B cell (primary cell): ENCODE measurements around the gene HHIPL1. TPM values are rescaled to one million over a fixed set of nuclear protein-coding genes. Genes with fewer than 3 reads are reported as not detected.

Source experiments
- ATAC-seq: fragments of 200-7000 bp; cut with Tn5 transposase; one replicate; pipeline ENCODE4 v1.10.0; 2021; ENCODE audit warnings: low read depth, mild to moderate bottlenecking, moderate number of reproducible peaks, moderate library complexity
- CTCF ChIA-PET: fragments of 350-600 bp; sonication (Branson Sonifier 250); formaldehyde crosslinking; loops from one replicate; lab custom pipeline; 2021; ENCODE audit warnings: antibody characterized with exemption, inconsistent platforms; lab: Charles Lee
- POLR2A ChIA-PET: fragments of 350-600 bp; sonication (Branson Sonifier 250); formaldehyde crosslinking; loops from one replicate; lab custom pipeline; 2021; ENCODE audit warnings: antibody characterized with exemption; lab: Charles Lee
- DNase-seq: peaks from one replicate; pipeline ENCODE4 v3.0.0; 2013
- H2AFZ ChIP-seq: 2 replicates; pipeline ENCODE4 v1.6.1; 2012; ENCODE audit warnings: mild to moderate bottlenecking, low read depth, low read length; ENCODE audit not compliant: insufficient read depth, poor library complexity, severe bottlenecking
- H3K27ac ChIP-seq, 2 donors: 1 replicate in 1 of 2; 2 replicates in 1 of 2; pipeline ENCODE4 v1.5.1; 2012 to 2013; ENCODE audit warnings: low read length in 2 of 2, mild to moderate bottlenecking in 2 of 2, moderate library complexity in 1 of 2
- H3K27me3 ChIP-seq, 4 experiments: fragments of 200-600 bp in 1 of 4; sonication (generic) in 1 of 4; replicated peaks in 1 of 4; 1 replicate in 2 of 4; 2 replicates in 2 of 4; pipeline versions ENCODE4 v1.6.1 to v1.7.0; 2013 to 2016; ENCODE audit warnings: low read length in 3 of 4, mild to moderate bottlenecking in 2 of 4, mixed read lengths in 1 of 4, moderate library complexity in 1 of 4; ENCODE audit not compliant: insufficient read depth in 4 of 4, control insufficient read depth in 3 of 4; ENCODE audit errors: control extremely low read depth in 1 of 4
- H3K36me3 ChIP-seq, 2 experiments: replicated peaks in 1 of 2; 1 replicate in 1 of 2; 2 replicates in 1 of 2; pipeline versions ENCODE4 v1.6.1 to v1.7.1; 2013; ENCODE audit warnings: low read length in 1 of 2; ENCODE audit not compliant: insufficient read depth in 2 of 2, control insufficient read depth in 1 of 2; ENCODE audit errors: control extremely low read depth in 1 of 2, extremely low read depth in 1 of 2
- H3K4me1 ChIP-seq, 2 donors: fragments of 200-600 bp in 1 of 2; sonication (generic) in 1 of 2; 1 replicate in 1 of 2; 2 replicates in 1 of 2; pipeline versions ENCODE4 v1.5.1 to v1.6.1; 2013 to 2017; ENCODE audit warnings: low read length in 2 of 2; ENCODE audit not compliant: control insufficient read depth in 2 of 2, insufficient read depth in 2 of 2
- H3K4me2 ChIP-seq: replicated peaks from 2 replicates; pipeline ENCODE3; 2012; ENCODE audit warnings: mild to moderate bottlenecking, low read depth, low read length; ENCODE audit not compliant: poor library complexity, severe bottlenecking
- H3K4me3 ChIP-seq, 5 experiments: fragments of 200-600 bp in 1 of 5; sonication (generic) in 1 of 5; 1 replicate in 3 of 5; 2 replicates in 2 of 5; pipeline versions ENCODE4 v1.5.1 to v1.7.0; 2011 to 2016; ENCODE audit warnings: low read length in 4 of 5, mild to moderate bottlenecking in 4 of 5, low read depth in 2 of 5, control low read depth in 1 of 5, moderate library complexity in 1 of 5; ENCODE audit not compliant: insufficient read depth in 1 of 5; ENCODE audit errors: control extremely low read depth in 1 of 5, extremely low read depth in 1 of 5
- H3K79me2 ChIP-seq: fragments of 200-600 bp; sonication (generic); one replicate; pipeline ENCODE4 v1.6.0; 2016; ENCODE audit warnings: low read length; ENCODE audit not compliant: control insufficient read depth, insufficient read depth
- H3K9ac ChIP-seq: fragments of 200-600 bp; sonication (generic); 2 replicates; pipeline ENCODE4 v1.6.1; 2017; ENCODE audit warnings: mild to moderate bottlenecking, low read length, moderate library complexity
- H3K9me3 ChIP-seq, 3 donors: one replicate each; pipeline versions ENCODE4 v1.6.1 to v1.7.1; 2013; ENCODE audit warnings: low read length in 2 of 3; ENCODE audit not compliant: control insufficient read depth in 2 of 3, insufficient read depth in 1 of 3; ENCODE audit errors: control extremely low read depth in 1 of 3
- H4K20me1 ChIP-seq: 2 replicates; pipeline ENCODE4 v1.6.0; 2012; ENCODE audit warnings: mild to moderate bottlenecking, low read length; ENCODE audit not compliant: insufficient read depth, control insufficient read depth, poor library complexity, severe bottlenecking
- H3K27ac Mint-ChIP-seq: one replicate; pipeline ENCODE4 v1.8.0; 2021; ENCODE audit warnings: mixed read lengths
- H3K27me3 Mint-ChIP-seq: one replicate; pipeline ENCODE4 v1.8.0; 2021; ENCODE audit warnings: mixed read lengths
- H3K4me1 Mint-ChIP-seq: one replicate; pipeline ENCODE4 v1.8.0; 2021; ENCODE audit warnings: mixed read lengths
- H3K4me3 Mint-ChIP-seq: one replicate; pipeline ENCODE4 v1.8.0; 2021; ENCODE audit warnings: mixed read lengths
- H3K9me3 Mint-ChIP-seq: one replicate; pipeline ENCODE4 v1.8.0; 2022; ENCODE audit warnings: mixed read lengths; ENCODE audit not compliant: insufficient read depth
- EZH2 ChIP-seq: IDR thresholded peaks from 2 replicates; pipeline ENCODE4 v1.6.1; 2012; ENCODE audit warnings: borderline replicate concordance, low read depth, mild to moderate bottlenecking, moderate library complexity, low read length; ENCODE audit not compliant: insufficient read depth, poor library complexity, severe bottlenecking
- WGBS: methylation state at CpG from one replicate; pipeline ENCODE4 v1.1.5; 2013; ENCODE audit warnings: missing lambda C conversion rate; ENCODE audit not compliant: insufficient coverage; 5-methylcytosine and 5-hydroxymethylcytosine counted together
- intact Hi-C: fragments of 100-400 bp; cut with micrococcal nuclease; formaldehyde crosslinking; loops from one replicate; pipeline ENCODE4 v1.10.0; 2022
- polyA plus RNA-seq: library from polyadenylated mRNA; depleted of rRNA; stranded (reverse); fragments of >200 nt; gene quantifications from 2 replicates; pipeline ENCODE4 v1.2.3, GENCODE V29; 2012
- total RNA-seq, 2 donors: library from RNA; stranded (reverse); fragments of 120-200 nt in 1 of 2; gene quantifications; 1 replicate in 1 of 2; 2 replicates in 1 of 2; pipeline versions ENCODE4 v1.2.3 to v1.2.4, GENCODE V29; 2013 to 2022
- TF ChIP-seq, protein P1 (sequence below): fragments of 200-600 bp; IDR thresholded peaks from one replicate; pipeline ENCODE4 v1.8.0; 2022; ENCODE audit warnings: antibody characterized with exemption, mild to moderate bottlenecking

Gene HHIPL1
- total and polyA plus RNA-seq, 2 donors (not counting 1 experiment from before 2014, with no cell fraction given), result not detected

DNA sequence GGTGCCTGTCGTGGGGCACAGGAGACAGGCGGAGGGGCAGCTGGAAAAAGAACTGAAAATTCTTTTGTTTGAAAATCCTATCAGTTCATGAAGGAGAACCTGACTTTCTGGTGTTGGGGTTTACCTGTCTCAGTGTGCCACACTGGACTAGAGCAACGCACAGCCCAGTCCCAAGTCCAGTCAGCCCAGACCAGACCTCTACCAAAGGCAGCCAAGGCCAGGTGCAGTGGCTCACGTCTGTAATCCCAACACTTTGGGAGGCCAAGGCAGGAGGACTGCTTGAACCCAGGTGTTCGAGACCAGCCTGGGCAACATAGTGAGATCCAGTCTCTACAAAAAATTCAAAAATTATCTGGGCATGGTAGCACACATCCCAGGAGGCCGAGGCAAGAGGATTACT lies 45.5 kb upstream of the HHIPL1 start:
- H3K4me3 ChIP-seq, result no peak overlapping the region
- H3K27me3 ChIP-seq, result peaks cover 0 to 12% (median 5%) of the 10 kb centered on the region in 4 experiments
- no peaks in the 10 kb centered on the region for H3K9me3 ChIP-seq
- no peak overlapping the region for H3K4me2 ChIP-seq
- Mint-ChIP-seq H3K27ac (no peak overlapping the region), H3K9me3 (no peaks in the 10 kb centered on the region), H3K4me3 (no peak overlapping the region), H3K4me1 (peaks cover 17% of the 10 kb centered on the region), H3K27me3 (peaks cover 7% of the 10 kb centered on the region)
- intact Hi-C loops, result no loop called here
- no peaks in the 10 kb centered on the region for H3K79me2 ChIP-seq
- WGBS, result 74% methylated on average over 4 of the region's 6 CpGs
- no peak overlapping the region for H2AFZ ChIP-seq
- H4K20me1 ChIP-seq, result no peaks in the 10 kb centered on the region
- no peak for TF ChIP-seq EZH2
- TF ChIP-seq, protein P1, sequence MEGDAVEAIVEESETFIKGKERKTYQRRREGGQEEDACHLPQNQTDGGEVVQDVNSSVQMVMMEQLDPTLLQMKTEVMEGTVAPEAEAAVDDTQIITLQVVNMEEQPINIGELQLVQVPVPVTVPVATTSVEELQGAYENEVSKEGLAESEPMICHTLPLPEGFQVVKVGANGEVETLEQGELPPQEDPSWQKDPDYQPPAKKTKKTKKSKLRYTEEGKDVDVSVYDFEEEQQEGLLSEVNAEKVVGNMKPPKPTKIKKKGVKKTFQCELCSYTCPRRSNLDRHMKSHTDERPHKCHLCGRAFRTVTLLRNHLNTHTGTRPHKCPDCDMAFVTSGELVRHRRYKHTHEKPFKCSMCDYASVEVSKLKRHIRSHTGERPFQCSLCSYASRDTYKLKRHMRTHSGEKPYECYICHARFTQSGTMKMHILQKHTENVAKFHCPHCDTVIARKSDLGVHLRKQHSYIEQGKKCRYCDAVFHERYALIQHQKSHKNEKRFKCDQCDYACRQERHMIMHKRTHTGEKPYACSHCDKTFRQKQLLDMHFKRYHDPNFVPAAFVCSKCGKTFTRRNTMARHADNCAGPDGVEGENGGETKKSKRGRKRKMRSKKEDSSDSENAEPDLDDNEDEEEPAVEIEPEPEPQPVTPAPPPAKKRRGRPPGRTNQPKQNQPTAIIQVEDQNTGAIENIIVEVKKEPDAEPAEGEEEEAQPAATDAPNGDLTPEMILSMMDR, result no peak
- ATAC-seq (no peak), DNase-seq (no peak)
- POLR2A ChIA-PET, result no interaction called here
- H3K36me3 ChIP-seq, result no peaks in the 10 kb centered on the region
- CTCF ChIA-PET, result no interaction called here
- H3K9ac ChIP-seq, result no peak overlapping the region
- no peak overlapping the region for H3K27ac ChIP-seq
- H3K4me1 ChIP-seq, result peaks cover 0 to 14% of the 10 kb centered on the region in 2 donors

DNA sequence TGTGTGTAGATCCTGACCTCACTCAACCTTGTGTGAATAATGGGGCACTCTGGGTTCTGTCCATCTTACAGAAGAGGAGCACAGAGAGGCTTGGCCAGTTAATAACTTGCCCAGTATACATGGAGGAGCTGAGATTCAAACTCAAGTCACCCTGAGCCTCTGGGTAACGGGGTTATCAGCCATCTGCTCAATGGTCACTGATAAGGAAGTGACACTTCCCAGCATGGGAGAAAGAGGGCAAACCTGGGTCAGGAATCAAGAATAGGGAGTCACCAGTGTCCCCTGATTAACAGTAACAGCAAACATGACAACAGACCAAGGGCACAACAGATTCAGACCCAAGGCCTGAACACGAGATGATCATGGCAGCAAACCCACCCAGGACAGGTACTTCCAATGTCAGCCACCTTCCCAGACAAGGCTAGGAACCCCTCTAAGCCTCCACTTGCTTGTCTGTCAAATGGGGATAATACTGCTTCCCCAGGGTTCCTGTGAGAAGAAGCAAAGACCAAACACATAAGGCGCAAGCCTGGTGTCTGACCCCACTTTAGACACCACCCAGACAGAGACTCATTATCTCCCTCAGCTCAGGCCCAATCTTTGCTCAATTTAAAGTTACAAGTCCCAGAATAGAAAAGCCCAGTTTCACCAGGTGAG lies 44.6 kb upstream of the HHIPL1 start:
- peaks cover 10% of the 10 kb centered on the region for H3K4me1 Mint-ChIP-seq
- ATAC-seq (no peak), DNase-seq (no peak)
- no peak overlapping the region for H3K4me3 Mint-ChIP-seq
- Histone ChIP-seq H3K27me3 (peaks cover 0 to 12% (median 5%) of the 10 kb centered on the region in 4 experiments), H3K79me2 (no peaks in the 10 kb centered on the region), H3K36me3 (no peaks in the 10 kb centered on the region), H3K9me3 (no peaks in the 10 kb centered on the region), H3K27ac (no peak overlapping the region), H3K4me1 (peaks cover under 1 to 8% of the 10 kb centered on the region in 2 donors), H3K9ac (no peak overlapping the region), H3K4me2 (no peak overlapping the region), H3K4me3 (no peak overlapping the region), H4K20me1 (no peaks in the 10 kb centered on the region), H2AFZ (no peak overlapping the region)
- intact Hi-C loops, result loop anchor here (10.0 kb wide), 2 partner anchors 614 to 704 kb away; partner anchors contain the start of gene SLC25A29
- ChIA-PET CTCF (no interaction called here), POLR2A (no interaction called here)
- 79% methylated on average over 3 of the region's 3 CpGs for WGBS
- H3K9me3 Mint-ChIP-seq, result no peaks in the 10 kb centered on the region
- H3K27ac Mint-ChIP-seq, result no peak overlapping the region
- TF ChIP-seq, protein P1, result no peak
- no peak for TF ChIP-seq EZH2
- H3K27me3 Mint-ChIP-seq, result peaks cover 7% of the 10 kb centered on the region
